NCI-H1092 treated with DMSO at 0.1 percent for 48 hours (cell line): ENCODE measurements around the gene AOPEP.
"Not testable (repeated sequence)": the region's sequence is repeated elsewhere in the genome, so short reads cannot be mapped to it uniquely, and the experiment has no call there.

Source experiments
- DNase-seq: peaks from one replicate; lab custom pipeline; 2025; lab: John Stamatoyannopoulos, UW

AOPEP gene

GRCh38 chr9:94817291-94818177 is 91.0 kb downstream of the AOPEP start:
- no peak for DNase-seq

GRCh38 chr9:94818178-94818541 is 91.7 kb downstream of the AOPEP start:
- no peak for DNase-seq

GRCh38 chr9:94819161-94819687 is 92.7 kb downstream of the AOPEP start:
- no peak for DNase-seq

GRCh38 chr9:94821098-94821887 is 94.8 kb downstream of the AOPEP start:
- DNase-seq: no peak

- no peak for DNase-seq
Measured at GRCh38 chr9:94822273-94822672, 95.8 kb downstream of the AOPEP start.

- DNase-seq: no peak
Measured at GRCh38 chr9:94823710-94824109, 97.2 kb downstream of the AOPEP start.

GRCh38 chr9:94824411-94824810 is 97.9 kb downstream of the AOPEP start:
- DNase-seq: no peak

GRCh38 chr9:94824913-94825610 is 98.6 kb downstream of the AOPEP start:
- no peak for DNase-seq

GRCh38 chr9:94825611-94825958 is 99.1 kb downstream of the AOPEP start:
- no peak for DNase-seq

- no peak for DNase-seq
Measured at GRCh38 chr9:94826044-94826443, 99.5 kb downstream of the AOPEP start.

- DNase-seq: no peak
Measured at GRCh38 chr9:94826644-94827410, 100.3 kb downstream of the AOPEP start.

GRCh38 chr9:94827584-94828304 is 101.2 kb downstream of the AOPEP start:
- DNase-seq: no peak

GRCh38 chr9:94829380-94830070 is 103.0 kb downstream of the AOPEP start:
- no peak for DNase-seq

- not testable (repeated sequence) for DNase-seq
Measured at GRCh38 chr9:94830071-94830604, 103.6 kb downstream of the AOPEP start.

GRCh38 chr9:94833802-94834201 is 107.3 kb downstream of the AOPEP start:
- no peak for DNase-seq

- DNase-seq: no peak
Measured at GRCh38 chr9:94837404-94837803, 110.9 kb downstream of the AOPEP start.

- no peak for DNase-seq
Measured at GRCh38 chr9:94839398-94839797, 112.9 kb downstream of the AOPEP start.

GRCh38 chr9:94840738-94841137 is 114.2 kb downstream of the AOPEP start:
- DNase-seq: no peak

GRCh38 chr9:94843134-94843533 is 116.6 kb downstream of the AOPEP start:
- no peak for DNase-seq

- no peak for DNase-seq
Measured at GRCh38 chr9:94846739-94847138, 120.2 kb downstream of the AOPEP start.
